ENCODE results near the gene GPR153.

DNA sequence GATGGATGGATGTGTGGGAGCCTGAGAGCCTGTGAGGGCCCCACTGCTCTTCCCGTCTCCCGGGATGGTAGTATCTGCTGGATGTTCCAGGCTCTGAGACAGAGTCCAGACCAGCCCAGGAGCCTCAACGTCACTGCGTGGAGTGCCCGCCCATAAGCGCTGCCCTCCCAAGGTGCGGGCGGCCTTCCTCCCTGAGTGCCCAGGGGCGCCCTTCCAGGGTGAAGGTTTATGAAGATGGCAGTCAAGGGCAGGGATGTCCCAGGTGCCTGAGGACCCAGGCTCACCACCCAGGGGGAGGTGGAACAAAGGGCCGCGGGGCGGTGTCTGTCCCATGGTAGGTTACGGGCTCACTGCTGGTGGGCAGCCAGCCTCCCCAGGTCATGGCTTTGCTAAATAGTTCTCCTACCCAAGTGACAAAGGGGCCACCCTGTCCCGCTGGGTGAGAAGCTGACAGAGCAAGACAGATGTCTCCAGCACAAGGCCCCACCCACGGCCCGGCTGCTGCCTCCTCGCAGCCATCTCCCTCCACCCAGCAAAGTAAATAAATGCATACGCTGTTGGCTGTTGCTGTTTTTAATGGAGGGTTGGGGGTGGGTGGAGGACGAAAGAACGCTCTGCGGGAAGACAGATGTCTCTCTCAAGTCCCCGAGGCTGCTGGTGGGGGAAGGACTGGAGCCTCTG is 9.0 kb upstream of the GPR153 start:
- TF ChIP-seq, protein P1, sequence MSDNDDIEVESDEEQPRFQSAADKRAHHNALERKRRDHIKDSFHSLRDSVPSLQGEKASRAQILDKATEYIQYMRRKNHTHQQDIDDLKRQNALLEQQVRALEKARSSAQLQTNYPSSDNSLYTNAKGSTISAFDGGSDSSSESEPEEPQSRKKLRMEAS (IDR thresholded peaks at IDR 0.05): no peak
- TF ChIP-seq, protein P2, sequence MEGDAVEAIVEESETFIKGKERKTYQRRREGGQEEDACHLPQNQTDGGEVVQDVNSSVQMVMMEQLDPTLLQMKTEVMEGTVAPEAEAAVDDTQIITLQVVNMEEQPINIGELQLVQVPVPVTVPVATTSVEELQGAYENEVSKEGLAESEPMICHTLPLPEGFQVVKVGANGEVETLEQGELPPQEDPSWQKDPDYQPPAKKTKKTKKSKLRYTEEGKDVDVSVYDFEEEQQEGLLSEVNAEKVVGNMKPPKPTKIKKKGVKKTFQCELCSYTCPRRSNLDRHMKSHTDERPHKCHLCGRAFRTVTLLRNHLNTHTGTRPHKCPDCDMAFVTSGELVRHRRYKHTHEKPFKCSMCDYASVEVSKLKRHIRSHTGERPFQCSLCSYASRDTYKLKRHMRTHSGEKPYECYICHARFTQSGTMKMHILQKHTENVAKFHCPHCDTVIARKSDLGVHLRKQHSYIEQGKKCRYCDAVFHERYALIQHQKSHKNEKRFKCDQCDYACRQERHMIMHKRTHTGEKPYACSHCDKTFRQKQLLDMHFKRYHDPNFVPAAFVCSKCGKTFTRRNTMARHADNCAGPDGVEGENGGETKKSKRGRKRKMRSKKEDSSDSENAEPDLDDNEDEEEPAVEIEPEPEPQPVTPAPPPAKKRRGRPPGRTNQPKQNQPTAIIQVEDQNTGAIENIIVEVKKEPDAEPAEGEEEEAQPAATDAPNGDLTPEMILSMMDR (IDR thresholded peaks at IDR 0.05; ENCODE audit: low read depth, low read length, missing input control): no peak
- TF ChIP-seq TAF1 (conservative IDR thresholded peaks at IDR 0.05) (no peak), YY1 (IDR thresholded peaks at IDR 0.05) (no peak), SP1 (IDR thresholded peaks at IDR 0.05) (no peak)

Data from liver (tissue), 3 donors.